Measurements from ENCODE around the gene RAP2A.

DNA sequence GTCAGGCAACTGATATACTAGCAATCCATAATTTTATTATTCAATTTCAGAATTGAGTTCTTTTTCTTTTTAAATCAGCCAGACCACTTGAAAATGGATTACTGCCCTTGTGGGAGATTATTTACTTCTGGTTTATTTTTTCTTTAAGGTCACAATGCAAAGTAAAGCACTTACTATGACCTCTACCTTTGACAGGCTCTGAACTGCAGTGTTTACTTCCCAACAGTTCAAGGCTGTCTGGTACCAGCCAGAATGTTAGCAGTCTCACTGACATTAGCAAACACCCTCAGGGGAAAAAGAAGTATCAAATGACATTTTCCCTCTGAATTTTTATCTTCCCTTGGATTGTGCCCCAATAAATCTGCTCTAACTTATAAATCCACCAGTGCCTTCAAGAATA lies 57.5 kb downstream of the RAP2A start:
- TF ChIP-seq, protein P1, sequence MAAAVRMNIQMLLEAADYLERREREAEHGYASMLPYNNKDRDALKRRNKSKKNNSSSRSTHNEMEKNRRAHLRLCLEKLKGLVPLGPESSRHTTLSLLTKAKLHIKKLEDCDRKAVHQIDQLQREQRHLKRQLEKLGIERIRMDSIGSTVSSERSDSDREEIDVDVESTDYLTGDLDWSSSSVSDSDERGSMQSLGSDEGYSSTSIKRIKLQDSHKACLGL (CRISPR knock-in tag; IDR thresholded peaks at IDR 0.05; ENCODE audit: borderline replicate concordance, poor library complexity, severe bottlenecking): no peak
- no peak for TF ChIP-seq PURB (CRISPR knock-in tag; IDR thresholded peaks at IDR 0.05; ENCODE audit: low read depth)
- TF ChIP-seq ZNF408 (CRISPR knock-in tag; IDR thresholded peaks at IDR 0.05; ENCODE audit: low read depth): no peak
- TF ChIP-seq, protein P2, sequence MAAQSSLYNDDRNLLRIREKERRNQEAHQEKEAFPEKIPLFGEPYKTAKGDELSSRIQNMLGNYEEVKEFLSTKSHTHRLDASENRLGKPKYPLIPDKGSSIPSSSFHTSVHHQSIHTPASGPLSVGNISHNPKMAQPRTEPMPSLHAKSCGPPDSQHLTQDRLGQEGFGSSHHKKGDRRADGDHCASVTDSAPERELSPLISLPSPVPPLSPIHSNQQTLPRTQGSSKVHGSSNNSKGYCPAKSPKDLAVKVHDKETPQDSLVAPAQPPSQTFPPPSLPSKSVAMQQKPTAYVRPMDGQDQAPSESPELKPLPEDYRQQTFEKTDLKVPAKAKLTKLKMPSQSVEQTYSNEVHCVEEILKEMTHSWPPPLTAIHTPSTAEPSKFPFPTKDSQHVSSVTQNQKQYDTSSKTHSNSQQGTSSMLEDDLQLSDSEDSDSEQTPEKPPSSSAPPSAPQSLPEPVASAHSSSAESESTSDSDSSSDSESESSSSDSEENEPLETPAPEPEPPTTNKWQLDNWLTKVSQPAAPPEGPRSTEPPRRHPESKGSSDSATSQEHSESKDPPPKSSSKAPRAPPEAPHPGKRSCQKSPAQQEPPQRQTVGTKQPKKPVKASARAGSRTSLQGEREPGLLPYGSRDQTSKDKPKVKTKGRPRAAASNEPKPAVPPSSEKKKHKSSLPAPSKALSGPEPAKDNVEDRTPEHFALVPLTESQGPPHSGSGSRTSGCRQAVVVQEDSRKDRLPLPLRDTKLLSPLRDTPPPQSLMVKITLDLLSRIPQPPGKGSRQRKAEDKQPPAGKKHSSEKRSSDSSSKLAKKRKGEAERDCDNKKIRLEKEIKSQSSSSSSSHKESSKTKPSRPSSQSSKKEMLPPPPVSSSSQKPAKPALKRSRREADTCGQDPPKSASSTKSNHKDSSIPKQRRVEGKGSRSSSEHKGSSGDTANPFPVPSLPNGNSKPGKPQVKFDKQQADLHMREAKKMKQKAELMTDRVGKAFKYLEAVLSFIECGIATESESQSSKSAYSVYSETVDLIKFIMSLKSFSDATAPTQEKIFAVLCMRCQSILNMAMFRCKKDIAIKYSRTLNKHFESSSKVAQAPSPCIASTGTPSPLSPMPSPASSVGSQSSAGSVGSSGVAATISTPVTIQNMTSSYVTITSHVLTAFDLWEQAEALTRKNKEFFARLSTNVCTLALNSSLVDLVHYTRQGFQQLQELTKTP (IDR thresholded peaks at IDR 0.05; ENCODE audit: low read depth in 1 of 2, partially characterized antibody in 2 of 2): no peak
- TF ChIP-seq, protein P3, sequence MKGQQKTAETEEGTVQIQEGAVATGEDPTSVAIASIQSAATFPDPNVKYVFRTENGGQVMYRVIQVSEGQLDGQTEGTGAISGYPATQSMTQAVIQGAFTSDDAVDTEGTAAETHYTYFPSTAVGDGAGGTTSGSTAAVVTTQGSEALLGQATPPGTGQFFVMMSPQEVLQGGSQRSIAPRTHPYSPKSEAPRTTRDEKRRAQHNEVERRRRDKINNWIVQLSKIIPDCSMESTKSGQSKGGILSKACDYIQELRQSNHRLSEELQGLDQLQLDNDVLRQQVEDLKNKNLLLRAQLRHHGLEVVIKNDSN (CRISPR knock-in tag; IDR thresholded peaks at IDR 0.05): no peak
- no peak for TF ChIP-seq CHD1 (IDR thresholded peaks at IDR 0.05; ENCODE audit: low read length)
- no peak for TF ChIP-seq ZBTB17 (CRISPR knock-in tag; IDR thresholded peaks at IDR 0.05)
- no peak for TF ChIP-seq PHB2 (IDR thresholded peaks at IDR 0.05; ENCODE audit: low read depth)
- no peak for TF ChIP-seq STAT5B (CRISPR knock-in tag; IDR thresholded peaks at IDR 0.05)
